ENCODE measurements around the gene ACY1.

DNA sequence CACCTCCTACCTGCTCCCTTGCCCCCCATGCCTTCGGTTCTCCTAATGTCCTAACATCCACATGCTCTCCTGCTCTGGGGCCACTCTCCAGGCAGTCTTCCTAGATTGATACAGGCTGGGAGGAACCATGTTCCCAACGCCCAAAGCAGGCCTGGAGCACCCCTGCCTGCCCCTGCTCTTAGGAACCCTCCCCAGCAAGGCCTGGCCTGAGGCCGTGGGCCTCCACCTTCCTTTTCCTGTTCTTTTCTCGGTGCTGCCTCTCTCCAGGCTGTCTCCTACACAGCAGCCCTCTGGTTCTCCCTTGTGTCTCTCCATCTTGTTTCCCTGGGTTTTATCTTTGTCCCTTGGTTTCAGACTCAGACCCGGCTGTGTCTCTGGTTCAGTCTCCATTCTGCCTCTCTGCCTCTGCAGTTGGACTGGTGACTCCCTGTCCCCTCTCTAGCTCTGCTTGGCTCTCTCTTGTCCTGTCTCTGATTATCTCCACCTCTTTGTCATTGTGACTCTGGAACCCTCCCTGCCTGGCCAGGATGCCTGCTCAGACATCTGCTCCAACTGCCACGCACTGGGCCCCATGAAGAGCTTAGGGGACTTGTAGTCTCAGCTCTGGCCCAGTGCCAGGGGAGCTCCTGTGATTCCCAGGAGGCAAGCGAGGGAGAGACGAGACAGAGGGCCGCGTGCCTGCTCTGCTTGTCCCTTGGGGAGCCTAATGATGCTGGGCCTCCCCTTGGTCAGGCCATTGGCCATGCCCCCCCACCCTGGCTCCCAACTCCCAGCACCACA, 38.3 kb downstream of the ACY1 start:
- TF ChIP-seq ZNF70 (CRISPR knock-in tag; IDR thresholded peaks at IDR 0.05): no peak
- no peak for TF ChIP-seq SNAI2 (CRISPR knock-in tag; IDR thresholded peaks at IDR 0.05)
- no peak for TF ChIP-seq ZNF565 (CRISPR knock-in tag; conservative IDR thresholded peaks at IDR 0.05; ENCODE audit: low read depth)
- TF ChIP-seq ARNTL (CRISPR knock-in tag; IDR thresholded peaks at IDR 0.05; ENCODE audit: borderline replicate concordance, low read depth): no peak
- TF ChIP-seq TSHZ2 (CRISPR knock-in tag; IDR thresholded peaks at IDR 0.05): no peak
- TF ChIP-seq BACH2 (CRISPR knock-in tag; IDR thresholded peaks at IDR 0.05; ENCODE audit: borderline replicate concordance): no peak
- TF ChIP-seq, protein P1, sequence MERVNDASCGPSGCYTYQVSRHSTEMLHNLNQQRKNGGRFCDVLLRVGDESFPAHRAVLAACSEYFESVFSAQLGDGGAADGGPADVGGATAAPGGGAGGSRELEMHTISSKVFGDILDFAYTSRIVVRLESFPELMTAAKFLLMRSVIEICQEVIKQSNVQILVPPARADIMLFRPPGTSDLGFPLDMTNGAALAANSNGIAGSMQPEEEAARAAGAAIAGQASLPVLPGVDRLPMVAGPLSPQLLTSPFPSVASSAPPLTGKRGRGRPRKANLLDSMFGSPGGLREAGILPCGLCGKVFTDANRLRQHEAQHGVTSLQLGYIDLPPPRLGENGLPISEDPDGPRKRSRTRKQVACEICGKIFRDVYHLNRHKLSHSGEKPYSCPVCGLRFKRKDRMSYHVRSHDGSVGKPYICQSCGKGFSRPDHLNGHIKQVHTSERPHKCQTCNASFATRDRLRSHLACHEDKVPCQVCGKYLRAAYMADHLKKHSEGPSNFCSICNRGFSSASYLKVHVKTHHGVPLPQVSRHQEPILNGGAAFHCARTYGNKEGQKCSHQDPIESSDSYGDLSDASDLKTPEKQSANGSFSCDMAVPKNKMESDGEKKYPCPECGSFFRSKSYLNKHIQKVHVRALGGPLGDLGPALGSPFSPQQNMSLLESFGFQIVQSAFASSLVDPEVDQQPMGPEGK (CRISPR knock-in tag; IDR thresholded peaks at IDR 0.05; ENCODE audit: borderline replicate concordance): no peak
- no peak for TF ChIP-seq ESRRG (CRISPR knock-in tag; IDR thresholded peaks at IDR 0.05)
- no peak for TF ChIP-seq ZNF8 (CRISPR knock-in tag; IDR thresholded peaks at IDR 0.05)
- no peak for TF ChIP-seq PPARA (CRISPR knock-in tag; IDR thresholded peaks at IDR 0.05; ENCODE audit: borderline replicate concordance)
- no peak for TF ChIP-seq CSDC2 (CRISPR knock-in tag; IDR thresholded peaks at IDR 0.05)
- TF ChIP-seq GLIS3 (CRISPR knock-in tag; IDR thresholded peaks at IDR 0.05): no peak
- no peak for TF ChIP-seq CSRNP3 (CRISPR knock-in tag; IDR thresholded peaks at IDR 0.05)
- TF ChIP-seq ISL1 (CRISPR knock-in tag; IDR thresholded peaks at IDR 0.05): no peak
